ENCODE measurements around the gene RGMA.

The RGMA gene

DNA sequence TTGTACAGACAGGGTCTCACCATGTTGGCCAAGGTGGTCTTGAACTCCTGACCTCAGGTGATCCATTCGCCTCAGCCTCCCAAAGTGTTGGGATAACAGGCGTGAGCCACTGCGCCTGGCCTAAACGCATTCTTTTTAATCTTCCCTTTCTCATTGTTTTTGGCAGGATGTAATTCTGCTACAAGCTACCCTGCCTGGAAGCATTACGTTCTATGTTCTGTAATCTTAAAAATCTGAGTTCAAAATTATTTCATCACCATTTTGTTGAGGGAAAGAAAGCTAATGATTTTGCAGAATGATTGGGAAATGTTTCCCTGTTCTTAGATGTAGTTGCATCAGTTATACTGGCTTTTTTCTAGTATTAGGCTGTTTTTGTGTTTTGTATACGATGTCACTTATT lies 71.5 kb downstream of the RGMA start:
- no peak for DNase-seq (ENCODE audit: low read depth in 2 of 2)

DNA sequence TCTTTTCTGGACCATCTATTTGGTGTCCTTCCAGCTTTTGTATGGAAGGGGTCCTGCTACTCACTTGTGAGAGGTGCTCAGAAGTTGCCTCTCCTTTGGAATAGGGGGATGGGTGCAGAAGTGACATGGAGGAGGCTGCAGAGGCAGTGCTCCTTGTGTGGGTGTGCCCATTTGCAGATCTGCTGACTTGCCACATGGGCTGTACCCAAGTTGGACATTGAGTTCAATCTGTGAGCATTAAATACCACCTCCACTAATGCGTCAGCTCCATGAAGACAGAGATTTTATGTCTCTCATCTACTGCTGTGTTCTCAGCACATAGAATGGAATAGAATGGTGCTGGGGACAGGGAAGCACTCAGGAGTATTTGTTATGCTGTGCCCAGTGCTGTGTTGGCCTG lies 76.2 kb downstream of the RGMA start:
- DNase-seq (ENCODE audit: low read depth in 2 of 2) = no peak

DNA sequence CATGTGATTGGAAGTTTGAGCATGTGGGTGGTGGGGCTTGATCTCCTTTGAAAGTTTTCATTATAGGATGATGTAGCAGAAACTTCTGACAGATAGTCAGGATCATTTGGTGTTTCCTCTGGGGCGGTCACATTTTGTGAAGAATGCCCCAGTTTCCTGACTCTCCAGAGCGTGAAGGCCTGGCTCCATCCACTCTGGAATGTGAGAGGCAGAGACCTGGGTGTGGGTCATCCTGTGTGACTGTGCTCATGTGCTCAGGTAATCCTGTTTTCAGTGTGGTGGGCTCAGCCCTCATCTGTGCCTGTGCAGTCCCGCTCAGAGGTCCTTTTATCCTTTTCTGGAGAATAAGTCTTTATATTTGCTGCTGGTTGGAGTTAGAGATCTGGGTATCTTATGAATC lies 81.0 kb downstream of the RGMA start:
- DNase-seq (ENCODE audit: low read depth in 2 of 2) = no peak

DNA sequence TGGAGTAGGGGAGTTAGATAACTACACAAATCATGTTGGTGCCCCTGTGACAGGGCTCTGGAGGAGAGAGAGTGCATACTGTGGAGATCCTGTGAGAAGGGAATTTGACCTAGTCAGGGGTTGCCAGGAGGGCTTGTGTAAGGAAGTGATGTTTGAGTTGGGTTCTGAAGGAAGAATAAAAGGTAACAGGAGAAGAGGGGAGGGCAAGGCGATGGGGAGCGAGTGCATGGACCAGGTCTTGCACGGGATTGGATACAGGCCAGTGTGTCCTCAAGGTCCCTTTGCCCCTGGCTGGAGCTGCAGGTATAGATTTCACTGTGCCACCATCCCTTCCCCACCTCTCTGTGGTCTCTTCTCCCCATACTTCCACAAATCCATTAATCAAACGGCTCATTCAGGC lies 83.9 kb downstream of the RGMA start:
- DNase-seq (ENCODE audit: low read depth in 2 of 2) = no peak

DNA sequence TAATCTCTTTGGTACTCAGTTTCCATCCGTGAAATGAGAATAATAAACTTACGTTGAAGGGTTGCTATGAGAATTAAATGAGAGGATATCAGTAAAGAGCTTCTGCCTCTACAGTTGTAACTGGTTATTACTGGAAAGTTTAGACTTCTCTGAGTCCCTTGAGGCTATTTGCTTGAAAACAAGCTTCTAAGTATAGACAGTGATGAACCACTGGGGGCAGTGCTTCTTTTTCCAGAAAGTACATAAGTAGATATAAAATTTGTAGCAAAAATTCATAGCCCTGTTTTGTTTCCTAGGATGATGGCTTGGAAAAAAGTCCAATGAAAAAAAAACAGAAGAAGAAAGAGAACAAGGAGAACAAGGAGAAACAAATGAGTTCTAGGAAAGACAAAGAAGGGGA lies 87.1 kb downstream of the RGMA start:
- DNase-seq (ENCODE audit: low read depth in 2 of 2) = no peak

DNA sequence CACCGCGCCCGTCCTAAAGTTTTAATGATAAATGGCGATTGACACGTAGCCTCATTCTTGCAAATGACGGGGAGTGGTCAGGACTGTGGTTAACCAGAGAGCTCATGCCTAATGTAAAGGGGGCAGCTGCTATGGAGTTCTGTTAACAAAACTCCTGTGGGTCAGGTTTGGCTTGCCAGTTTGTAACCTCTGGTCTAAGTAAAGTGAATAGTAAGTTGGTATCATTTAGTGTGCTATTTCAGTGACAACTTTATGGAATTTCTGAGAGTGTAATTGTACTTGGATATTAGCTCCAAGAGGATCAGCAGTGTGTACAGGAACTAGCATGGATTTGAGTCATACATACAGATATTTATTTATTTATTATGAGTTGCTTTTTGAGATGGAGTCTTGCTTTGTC lies 87.9 kb downstream of the RGMA start:
- DNase-seq (ENCODE audit: low read depth in 2 of 2) = no peak

DNA sequence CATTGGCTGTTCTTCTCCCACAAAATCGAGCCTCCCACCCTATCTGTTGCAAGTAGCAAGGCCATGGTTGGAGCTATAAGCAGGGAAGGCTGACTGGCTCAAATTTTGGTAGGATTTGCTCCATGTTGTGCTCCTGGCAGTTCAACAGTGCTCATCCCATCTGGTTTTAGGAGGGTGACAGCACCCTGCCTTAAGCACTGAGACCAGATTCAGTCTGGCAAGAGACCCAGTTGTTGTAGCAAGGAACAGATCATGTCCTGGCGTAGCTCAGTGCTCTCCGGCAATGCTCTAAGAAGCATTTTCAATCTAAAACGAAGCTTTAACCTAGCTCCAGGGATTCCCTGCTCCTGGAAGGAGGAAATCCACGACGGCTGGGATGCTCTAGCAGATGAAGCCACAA lies 91.2 kb downstream of the RGMA start:
- no peak for DNase-seq (ENCODE audit: low read depth in 2 of 2)

DNA sequence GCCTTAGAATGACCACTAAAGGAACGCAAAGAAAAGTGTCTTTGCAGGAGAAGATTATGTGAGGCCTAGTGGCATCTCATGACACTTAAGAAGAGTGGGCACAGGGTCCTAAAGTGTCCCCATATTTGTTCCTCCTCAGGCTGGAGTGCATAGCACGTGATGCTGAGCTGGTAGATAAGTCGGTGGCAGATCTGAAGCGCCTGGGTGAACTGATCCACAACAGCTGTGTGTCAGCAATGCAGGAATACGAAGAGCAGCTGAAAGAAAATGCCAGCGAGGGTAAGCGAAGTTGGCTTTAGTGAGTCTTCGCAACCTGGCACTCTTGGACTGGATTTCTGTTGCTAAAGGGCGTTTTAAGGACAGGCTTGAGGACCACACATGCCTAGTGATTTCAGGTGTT lies 96.3 kb downstream of the RGMA start:
- DNase-seq (ENCODE audit: low read depth in 2 of 2) = no peak

DNA sequence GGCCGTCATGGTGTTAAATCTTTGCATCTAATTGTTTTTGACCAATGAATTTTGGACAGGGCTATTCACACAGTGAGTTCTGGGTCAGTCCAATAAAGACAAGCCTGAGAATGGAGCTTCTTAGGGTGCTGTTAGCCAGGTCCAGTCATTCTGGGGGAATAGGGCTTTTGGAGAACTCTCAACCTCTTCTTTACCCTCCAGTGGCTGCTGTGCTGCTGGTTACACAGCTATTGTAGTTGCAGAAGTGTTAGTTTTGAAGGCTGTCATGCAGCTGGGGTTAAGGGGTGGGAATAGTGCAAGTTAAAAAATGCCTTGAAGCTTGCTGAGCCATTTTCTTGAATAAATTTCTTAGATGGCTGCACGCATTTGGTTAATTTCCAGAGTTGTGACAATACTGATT lies 99.0 kb downstream of the RGMA start:
- no peak for DNase-seq (ENCODE audit: low read depth in 2 of 2)

DNA sequence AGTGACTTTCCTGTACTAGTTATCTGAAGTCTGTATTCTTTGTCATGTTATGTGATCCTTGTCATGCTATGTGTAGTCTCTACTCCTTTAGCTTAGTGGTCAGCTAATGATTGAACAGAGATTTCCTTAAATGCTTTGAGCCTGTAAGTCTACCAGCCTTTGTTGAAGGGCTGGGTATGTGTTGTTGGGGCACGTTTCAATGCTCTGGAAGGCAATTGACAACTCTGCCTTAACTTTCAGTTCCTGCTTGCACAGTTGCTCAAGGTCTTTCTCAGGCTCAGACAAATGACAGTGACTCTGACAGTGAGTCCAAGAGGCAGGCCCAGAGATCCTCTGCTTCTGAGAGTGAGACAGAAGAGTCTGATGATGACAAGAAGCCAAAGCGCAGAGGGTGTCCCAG lies 99.5 kb downstream of the RGMA start:
- no peak for DNase-seq (ENCODE audit: low read depth in 2 of 2)
